ENCODE results near the gene SCGB1D1.

DNA sequence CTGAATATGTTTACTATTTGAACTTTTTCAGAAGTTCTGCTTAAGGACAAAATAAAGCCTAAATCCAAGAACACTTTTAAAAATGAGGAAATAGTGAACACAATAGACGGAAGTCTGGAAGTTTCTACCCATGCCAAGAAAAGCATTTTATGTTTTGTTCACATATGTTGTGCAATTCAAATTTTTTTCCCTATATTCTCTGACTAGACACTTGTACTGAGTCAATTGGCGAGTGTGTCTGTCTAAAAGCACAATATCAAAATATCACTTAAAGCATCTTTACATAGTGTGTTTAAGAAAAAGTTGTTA, 37.0 kb upstream of the SCGB1D1 start:
- TF ChIP-seq YY1 (IDR thresholded peaks at IDR 0.05; ENCODE audit: low read depth) (no peak), POLR2AphosphoS5 (IDR thresholded peaks at IDR 0.05; ENCODE audit: low read depth, low read length) (no peak), MXI1 (IDR thresholded peaks at IDR 0.05; ENCODE audit: low read depth, low read length) (no peak), JUND (IDR thresholded peaks at IDR 0.05) (no peak), SIN3A (IDR thresholded peaks at IDR 0.05; ENCODE audit: borderline replicate concordance, low read depth, low read length) (no peak)
- TF ChIP-seq, protein P1, sequence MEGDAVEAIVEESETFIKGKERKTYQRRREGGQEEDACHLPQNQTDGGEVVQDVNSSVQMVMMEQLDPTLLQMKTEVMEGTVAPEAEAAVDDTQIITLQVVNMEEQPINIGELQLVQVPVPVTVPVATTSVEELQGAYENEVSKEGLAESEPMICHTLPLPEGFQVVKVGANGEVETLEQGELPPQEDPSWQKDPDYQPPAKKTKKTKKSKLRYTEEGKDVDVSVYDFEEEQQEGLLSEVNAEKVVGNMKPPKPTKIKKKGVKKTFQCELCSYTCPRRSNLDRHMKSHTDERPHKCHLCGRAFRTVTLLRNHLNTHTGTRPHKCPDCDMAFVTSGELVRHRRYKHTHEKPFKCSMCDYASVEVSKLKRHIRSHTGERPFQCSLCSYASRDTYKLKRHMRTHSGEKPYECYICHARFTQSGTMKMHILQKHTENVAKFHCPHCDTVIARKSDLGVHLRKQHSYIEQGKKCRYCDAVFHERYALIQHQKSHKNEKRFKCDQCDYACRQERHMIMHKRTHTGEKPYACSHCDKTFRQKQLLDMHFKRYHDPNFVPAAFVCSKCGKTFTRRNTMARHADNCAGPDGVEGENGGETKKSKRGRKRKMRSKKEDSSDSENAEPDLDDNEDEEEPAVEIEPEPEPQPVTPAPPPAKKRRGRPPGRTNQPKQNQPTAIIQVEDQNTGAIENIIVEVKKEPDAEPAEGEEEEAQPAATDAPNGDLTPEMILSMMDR (IDR thresholded peaks at IDR 0.05), result no peak
- TF ChIP-seq, protein P2, sequence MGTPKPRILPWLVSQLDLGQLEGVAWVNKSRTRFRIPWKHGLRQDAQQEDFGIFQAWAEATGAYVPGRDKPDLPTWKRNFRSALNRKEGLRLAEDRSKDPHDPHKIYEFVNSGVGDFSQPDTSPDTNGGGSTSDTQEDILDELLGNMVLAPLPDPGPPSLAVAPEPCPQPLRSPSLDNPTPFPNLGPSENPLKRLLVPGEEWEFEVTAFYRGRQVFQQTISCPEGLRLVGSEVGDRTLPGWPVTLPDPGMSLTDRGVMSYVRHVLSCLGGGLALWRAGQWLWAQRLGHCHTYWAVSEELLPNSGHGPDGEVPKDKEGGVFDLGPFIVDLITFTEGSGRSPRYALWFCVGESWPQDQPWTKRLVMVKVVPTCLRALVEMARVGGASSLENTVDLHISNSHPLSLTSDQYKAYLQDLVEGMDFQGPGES (IDR thresholded peaks at IDR 0.05; ENCODE audit: low read depth, low read length), result no peak
